Camera-type eye (tissue), 1 donor: ENCODE data around the gene BCOR. TPM values are rescaled to one million over a fixed set of nuclear protein-coding genes. Genes with fewer than 3 reads are reported as not detected.

Source experiments
- total RNA-seq: library from RNA; depleted of rRNA; stranded (reverse); fragments of >200 nt; gene quantifications from one replicate; pipeline ENCODE4 v1.2.3, GENCODE V29; 2014

The BCOR gene
- total RNA-seq = 110 TPM

GRCh38 chrX:40097504-40098263, at the start of gene BCOR:
Gene BCOR (minus strand): TSS chrX:40097958. CDS start chrX:40077929, 20,029 bp downstream.

